ENCODE measurements around the gene PIM1.
A peak's percentile ranks its signal among the peaks of the same experiment; 100 is the strongest.

GRCh38 chr6:37170273-37171200 lies 585 bp downstream of the PIM1 start:
- TF ChIP-seq CTCF (IDR thresholded peaks at IDR 0.05), result peak; percentile 42
- no peak for TF ChIP-seq JUND (IDR thresholded peaks at IDR 0.05)
- no peak; the same call in 1 of the 2 replicates for TF ChIP-seq RAD21 (IDR thresholded peaks at IDR 0.05; ENCODE audit: low read length)
- TF ChIP-seq, protein P1, sequence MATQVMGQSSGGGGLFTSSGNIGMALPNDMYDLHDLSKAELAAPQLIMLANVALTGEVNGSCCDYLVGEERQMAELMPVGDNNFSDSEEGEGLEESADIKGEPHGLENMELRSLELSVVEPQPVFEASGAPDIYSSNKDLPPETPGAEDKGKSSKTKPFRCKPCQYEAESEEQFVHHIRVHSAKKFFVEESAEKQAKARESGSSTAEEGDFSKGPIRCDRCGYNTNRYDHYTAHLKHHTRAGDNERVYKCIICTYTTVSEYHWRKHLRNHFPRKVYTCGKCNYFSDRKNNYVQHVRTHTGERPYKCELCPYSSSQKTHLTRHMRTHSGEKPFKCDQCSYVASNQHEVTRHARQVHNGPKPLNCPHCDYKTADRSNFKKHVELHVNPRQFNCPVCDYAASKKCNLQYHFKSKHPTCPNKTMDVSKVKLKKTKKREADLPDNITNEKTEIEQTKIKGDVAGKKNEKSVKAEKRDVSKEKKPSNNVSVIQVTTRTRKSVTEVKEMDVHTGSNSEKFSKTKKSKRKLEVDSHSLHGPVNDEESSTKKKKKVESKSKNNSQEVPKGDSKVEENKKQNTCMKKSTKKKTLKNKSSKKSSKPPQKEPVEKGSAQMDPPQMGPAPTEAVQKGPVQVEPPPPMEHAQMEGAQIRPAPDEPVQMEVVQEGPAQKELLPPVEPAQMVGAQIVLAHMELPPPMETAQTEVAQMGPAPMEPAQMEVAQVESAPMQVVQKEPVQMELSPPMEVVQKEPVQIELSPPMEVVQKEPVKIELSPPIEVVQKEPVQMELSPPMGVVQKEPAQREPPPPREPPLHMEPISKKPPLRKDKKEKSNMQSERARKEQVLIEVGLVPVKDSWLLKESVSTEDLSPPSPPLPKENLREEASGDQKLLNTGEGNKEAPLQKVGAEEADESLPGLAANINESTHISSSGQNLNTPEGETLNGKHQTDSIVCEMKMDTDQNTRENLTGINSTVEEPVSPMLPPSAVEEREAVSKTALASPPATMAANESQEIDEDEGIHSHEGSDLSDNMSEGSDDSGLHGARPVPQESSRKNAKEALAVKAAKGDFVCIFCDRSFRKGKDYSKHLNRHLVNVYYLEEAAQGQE (IDR thresholded peaks at IDR 0.05; ENCODE audit: low read depth, low read length), result no peak
- TF ChIP-seq MAX (IDR thresholded peaks at IDR 0.05; ENCODE audit: low read depth), result no peak
